GM18505 (cell line): Measurements from ENCODE around the gene TTF2.
"Not testable (repeated sequence)": the region's sequence is repeated elsewhere in the genome, so short reads cannot be mapped to it uniquely, and the experiment has no call there.

Experiments used
- ATAC-seq: cut with Tn5 transposase; IDR thresholded peaks from one replicate; pipeline ENCODE4 v1.9.1; 2021; ENCODE audit not compliant: unreplicated experiment
- POLR2A ChIP-seq: IDR thresholded peaks from 4 replicates; pipeline ENCODE4 v1.6.1; 2011; ENCODE audit warnings: borderline replicate concordance; ENCODE audit not compliant: insufficient read depth, insufficient read length; ENCODE audit errors: extremely low read depth

TTF2 gene

DNA sequence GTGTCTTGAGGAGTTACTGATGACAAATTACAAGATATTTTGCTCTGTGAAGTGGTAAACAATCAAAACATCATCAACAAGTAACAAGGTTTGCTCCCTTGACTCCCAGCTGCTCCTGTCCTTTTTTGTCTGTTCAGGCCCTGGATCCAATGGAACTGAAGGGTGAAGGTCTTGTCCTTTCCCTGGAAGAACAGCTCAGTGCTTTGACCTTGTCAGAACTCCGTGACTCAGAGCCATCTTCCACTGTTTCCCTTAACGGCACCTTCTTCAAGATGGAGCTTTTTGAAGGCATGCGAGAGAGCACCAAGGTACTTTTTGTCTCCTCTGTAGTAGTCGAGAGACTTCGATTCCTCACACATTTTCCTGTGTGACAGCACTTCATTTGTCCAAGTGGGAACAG lies 32.5 kb downstream of the TTF2 start:
- no peak for ATAC-seq
- no peak for TF ChIP-seq POLR2A

DNA sequence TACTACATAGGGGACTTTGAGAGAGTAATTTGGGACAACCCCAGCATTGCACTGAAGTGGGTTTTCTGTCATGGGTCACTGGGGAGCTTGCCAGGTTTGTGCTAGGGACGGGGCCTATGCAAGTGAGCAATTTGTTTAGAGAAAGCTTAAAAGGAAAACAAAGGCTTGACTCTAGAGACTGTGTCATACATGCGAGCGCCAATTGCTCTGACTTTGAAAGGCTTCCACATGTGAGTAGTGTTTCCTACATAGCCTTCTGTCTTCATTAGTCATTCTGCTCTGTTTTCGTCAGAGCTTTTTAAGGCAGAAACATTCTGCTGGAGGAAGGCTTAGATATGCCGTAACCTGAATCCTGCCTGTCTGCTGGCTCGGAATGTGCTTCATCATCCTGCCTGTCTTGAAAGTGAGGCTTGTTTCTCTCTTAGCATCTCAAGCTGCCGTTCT lies 33.0 kb downstream of the TTF2 start:
- ATAC-seq: no peak
- TF ChIP-seq POLR2A: no peak

- TF ChIP-seq POLR2A: no peak
- ATAC-seq: peak; percentile 85
These were observed 33.9 kb downstream of the TTF2 start for GRCh38 chr1:117093870-117094621.

DNA sequence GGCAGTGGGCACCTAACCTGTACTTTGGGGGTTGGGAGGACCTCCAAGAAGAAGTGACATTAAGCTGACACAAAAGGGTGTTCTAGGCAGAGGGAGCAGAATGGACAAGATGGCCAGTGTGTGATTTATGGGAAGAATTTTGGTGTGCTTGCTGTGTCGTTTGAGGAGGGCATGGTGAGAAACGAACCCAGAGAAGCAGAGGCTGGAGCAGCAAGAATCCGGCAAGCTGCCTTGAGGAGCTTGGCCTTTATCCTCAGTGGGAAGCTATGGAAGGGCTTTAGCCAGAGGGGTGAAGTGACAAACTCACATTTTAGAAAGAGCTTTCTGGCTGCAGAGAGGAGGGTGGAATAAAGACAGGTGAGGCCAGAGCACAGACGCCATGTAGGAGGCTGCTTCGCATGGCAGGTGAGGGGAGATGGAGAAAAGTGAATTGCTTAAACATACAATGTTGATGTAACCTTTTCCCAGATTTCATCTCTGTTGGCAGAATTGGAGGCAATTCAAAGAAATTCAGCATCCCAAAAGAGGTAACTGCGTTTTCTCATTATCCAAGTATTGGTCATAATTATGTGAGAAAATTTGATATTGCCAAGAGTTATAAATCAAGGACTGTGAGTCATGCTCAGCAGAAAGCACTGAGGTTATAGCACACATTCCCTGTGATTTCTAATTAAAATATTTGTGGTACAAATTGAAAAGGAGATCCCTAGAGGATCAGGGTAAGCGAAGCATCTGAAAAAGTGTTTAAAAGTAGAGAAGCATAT lies 34.9 kb downstream of the TTF2 start:
- ATAC-seq: no peak
- no peak for TF ChIP-seq POLR2A

- no peak for ATAC-seq
These were observed 36.9 kb downstream of the TTF2 start for GRCh38 chr1:117096951-117097408.

GRCh38 chr1:117097443-117097842 lies 37.3 kb downstream of the TTF2 start:
- no peak for ATAC-seq
- TF ChIP-seq POLR2A: no peak

More at GRCh38 chr1:117096951-117097408, 36.9 kb downstream of the TTF2 start:
- TF ChIP-seq POLR2A: no peak

DNA sequence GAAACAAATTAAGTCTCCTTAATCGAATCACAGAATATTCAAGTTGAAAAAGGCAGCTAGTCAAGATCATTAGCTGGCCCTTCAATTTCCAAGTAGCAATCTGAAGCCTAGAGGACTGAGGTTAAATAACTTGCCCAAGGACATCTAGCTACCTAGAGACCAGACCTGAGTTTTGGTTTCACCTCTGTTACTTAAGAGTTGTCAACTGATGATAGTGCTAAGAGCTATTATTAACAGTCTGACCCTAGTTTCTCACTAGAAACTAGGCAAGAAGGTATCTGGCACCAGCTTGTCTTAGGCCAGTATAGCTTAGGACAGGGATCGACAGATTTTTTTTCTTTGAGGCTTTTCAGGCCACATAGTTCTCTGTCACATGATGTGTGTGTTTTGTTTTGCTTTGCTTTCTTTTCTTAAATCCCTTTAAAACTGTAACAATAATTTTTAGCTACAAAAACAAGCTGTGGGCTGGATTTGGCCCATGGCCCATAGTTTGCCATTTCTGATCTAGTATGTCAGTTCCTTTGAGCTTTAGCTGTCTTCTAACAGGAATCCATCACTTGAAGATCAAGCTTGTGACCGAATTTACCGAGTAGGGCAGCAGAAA lies 38.3 kb downstream of the TTF2 start:
- no peak for ATAC-seq
- TF ChIP-seq POLR2A: no peak

DNA sequence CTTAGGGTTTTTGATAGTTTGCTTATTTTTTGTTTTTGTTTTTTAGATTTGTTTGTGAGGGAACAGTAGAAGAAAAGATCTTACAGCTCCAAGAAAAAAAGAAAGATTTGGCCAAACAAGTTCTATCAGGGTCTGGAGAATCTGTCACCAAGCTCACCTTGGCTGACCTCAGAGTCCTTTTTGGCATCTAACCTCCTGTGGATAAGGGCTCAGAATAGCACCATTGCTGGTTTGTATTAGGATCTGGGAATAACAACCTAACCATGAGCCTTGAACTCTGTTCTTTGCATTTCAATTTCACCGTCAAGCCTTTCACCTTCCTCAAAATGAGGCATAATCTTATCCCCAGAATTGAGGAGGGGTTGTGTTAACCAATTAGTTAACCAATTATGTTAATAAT lies 41.2 kb downstream of the TTF2 start:
- no peak for TF ChIP-seq POLR2A

DNA sequence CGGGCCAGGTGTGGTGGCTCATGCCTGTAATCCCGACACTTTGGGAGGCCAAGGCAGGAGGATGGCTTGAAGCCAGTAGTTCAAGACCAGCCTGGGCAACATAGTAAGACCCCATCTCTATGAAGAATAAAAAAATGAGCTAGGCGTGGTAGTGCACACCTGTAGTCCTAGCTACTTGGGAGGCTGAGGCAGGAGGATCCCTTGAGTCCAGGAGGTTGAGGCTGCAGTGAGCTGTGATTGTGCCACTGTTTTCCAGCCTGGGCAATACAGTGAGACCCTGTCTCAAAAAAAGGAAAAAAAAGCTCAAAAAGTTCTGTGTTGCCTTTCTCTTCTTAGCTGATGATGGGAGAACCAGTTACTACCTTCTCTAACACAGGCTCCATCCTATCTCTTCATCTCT lies 41.7 kb downstream of the TTF2 start:
- not testable (repeated sequence) for ATAC-seq

More for the DNA sequence above, 41.2 kb downstream of the TTF2 start:
- no peak for ATAC-seq

GRCh38 chr1:117104986-117105385 lies 44.9 kb downstream of the TTF2 start:
- ATAC-seq: no peak
- no peak for TF ChIP-seq POLR2A

DNA sequence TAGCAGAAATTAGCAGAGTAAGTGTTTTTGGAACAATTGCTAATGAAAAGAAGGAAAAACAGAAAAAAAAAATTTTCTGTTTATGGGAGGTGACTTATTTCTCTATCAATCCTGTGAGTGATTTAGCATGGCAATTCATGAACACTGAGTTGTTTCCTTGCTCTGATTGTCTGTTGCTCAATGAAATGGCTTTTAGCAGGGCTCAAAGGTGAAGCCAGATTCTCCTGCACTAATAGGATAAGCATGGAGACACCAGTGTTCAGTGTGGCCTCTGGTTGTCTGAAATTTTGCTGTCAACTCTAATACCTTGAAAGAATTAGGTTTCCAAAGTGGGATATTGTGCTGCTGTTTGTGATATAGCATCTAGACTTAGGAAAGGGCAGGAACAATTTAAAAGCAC lies 45.6 kb downstream of the TTF2 start:
- no peak for ATAC-seq

GRCh38 chr1:117106478-117106877 lies 46.4 kb downstream of the TTF2 start:
- TF ChIP-seq POLR2A: no peak

More for the DNA sequence above, 45.6 kb downstream of the TTF2 start:
- TF ChIP-seq POLR2A: no peak

GRCh38 chr1:117107364-117107763 lies 47.2 kb downstream of the TTF2 start:
- no peak for TF ChIP-seq POLR2A
- no peak for ATAC-seq

More at GRCh38 chr1:117106478-117106877, 46.4 kb downstream of the TTF2 start:
- ATAC-seq: no peak

DNA sequence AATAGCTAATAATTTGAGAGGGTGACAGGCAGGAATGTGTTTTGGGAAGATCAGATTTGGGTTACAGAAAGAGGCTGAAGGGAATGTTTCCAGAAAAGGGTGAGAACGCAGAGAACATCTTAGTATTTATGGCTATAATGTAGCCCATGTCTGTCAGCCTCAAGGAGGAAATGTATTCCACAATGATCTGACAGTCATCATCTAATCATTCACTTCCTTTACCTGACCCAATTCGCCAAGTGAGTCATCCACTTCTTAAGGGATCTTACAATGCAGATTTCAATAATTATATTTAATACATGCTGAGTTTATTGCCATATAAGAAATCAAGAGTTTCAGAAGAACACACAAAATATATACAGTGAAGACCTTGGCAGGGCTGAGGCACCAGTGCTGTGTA lies 50.6 kb downstream of the TTF2 start:
- TF ChIP-seq POLR2A: no peak
- ATAC-seq: no peak

DNA sequence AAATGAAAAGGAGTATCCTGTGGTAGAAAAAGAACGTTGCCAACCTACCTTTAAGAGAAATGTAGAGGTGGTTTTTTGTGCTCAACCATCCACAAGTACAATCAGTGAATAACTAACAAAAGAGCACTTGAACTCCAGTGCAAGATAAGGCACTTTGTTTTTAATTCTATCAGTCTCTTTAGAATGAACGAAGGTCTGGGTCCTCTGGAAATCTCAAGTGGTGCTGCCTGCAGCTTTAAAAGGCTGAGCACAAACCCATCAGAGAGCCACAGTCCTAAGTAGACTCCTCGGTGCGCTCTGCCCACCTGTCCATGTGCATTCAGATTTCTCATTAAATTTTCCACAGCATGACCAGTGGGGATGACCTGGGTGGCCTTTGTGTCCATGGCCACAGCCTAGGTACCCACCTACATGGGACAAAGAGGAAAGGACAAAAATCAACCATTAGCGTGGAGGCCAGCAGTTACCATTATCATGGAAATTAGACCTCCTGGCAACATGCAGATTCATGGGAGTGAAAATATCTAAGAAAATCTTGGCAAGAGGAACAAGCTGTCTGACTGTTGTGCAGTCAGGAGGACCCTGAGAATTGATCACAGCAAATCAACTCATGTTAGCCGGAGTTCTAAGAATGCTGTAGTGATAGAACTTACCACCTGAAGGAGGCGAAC lies 52.1 kb downstream of the TTF2 start:
- TF ChIP-seq POLR2A: no peak

More for the DNA sequence above, 52.1 kb downstream of the TTF2 start:
- ATAC-seq: no peak
